NT2/D1 (cell line): ENCODE data around the gene PLCB1.
"Not testable (repeated sequence)": the region's sequence is repeated elsewhere in the genome, so short reads cannot be mapped to it uniquely, and the experiment has no call there.

ENCODE experiments used
- DNase-seq: peaks from one replicate; pipeline ENCODE4 v3.0.0-alpha.2; 2011; ENCODE audit warnings: low read depth, low spot score
- H3K27me3 ChIP-seq: 2 replicates; pipeline ENCODE4 v1.6.0; 2011; ENCODE audit warnings: mild to moderate bottlenecking; ENCODE audit not compliant: insufficient read length, insufficient read depth
- H3K36me3 ChIP-seq: 2 replicates; pipeline ENCODE4 v1.6.1; 2011; ENCODE audit warnings: mild to moderate bottlenecking, low read length, mixed read lengths; ENCODE audit not compliant: insufficient read depth, insufficient read length
- H3K4me1 ChIP-seq: 2 replicates; pipeline ENCODE4 v1.5.1; 2011; ENCODE audit not compliant: insufficient read depth, insufficient read length
- H3K4me3 ChIP-seq: 2 replicates; pipeline ENCODE4 v1.5.1; 2011; ENCODE audit warnings: low read depth; ENCODE audit not compliant: insufficient read length
- H3K9ac ChIP-seq: 2 replicates; pipeline ENCODE4 v1.6.0; 2011; ENCODE audit warnings: low read depth; ENCODE audit not compliant: insufficient read length
- H3K9me3 ChIP-seq: 2 replicates; pipeline ENCODE4 v1.5.1; 2011; ENCODE audit warnings: mild to moderate bottlenecking, low read length; ENCODE audit not compliant: insufficient read depth
- SUZ12 ChIP-seq: IDR thresholded peaks from 2 replicates; pipeline ENCODE4 v1.6.1; 2011; ENCODE audit not compliant: insufficient read length, insufficient read depth; ENCODE audit errors: extremely low read depth
- YY1 ChIP-seq: IDR thresholded peaks from 2 replicates; pipeline ENCODE4 v1.6.1; 2011; ENCODE audit not compliant: insufficient read length, insufficient read depth
- ZNF274 ChIP-seq: IDR thresholded peaks from 2 replicates; pipeline ENCODE4 v1.6.1; 2011; ENCODE audit warnings: mild to moderate bottlenecking, low read depth, low read length

Gene PLCB1

GRCh38 chr20:8579035-8579434 lies 447.0 kb downstream of the PLCB1 start:
- TF ChIP-seq SUZ12 (no peak), ZNF274 (no peak), YY1 (no peak)
- H3K36me3 ChIP-seq, result no peaks in the 10 kb centered on the region
- H3K4me1 ChIP-seq, result no peaks in the 10 kb centered on the region
- H3K4me3 ChIP-seq, result no peak overlapping the region
- H3K27me3 ChIP-seq, result no peaks in the 10 kb centered on the region
- H3K9me3 ChIP-seq, result no peaks in the 10 kb centered on the region
- H3K9ac ChIP-seq, result no peak overlapping the region
- no peak for DNase-seq

DNA sequence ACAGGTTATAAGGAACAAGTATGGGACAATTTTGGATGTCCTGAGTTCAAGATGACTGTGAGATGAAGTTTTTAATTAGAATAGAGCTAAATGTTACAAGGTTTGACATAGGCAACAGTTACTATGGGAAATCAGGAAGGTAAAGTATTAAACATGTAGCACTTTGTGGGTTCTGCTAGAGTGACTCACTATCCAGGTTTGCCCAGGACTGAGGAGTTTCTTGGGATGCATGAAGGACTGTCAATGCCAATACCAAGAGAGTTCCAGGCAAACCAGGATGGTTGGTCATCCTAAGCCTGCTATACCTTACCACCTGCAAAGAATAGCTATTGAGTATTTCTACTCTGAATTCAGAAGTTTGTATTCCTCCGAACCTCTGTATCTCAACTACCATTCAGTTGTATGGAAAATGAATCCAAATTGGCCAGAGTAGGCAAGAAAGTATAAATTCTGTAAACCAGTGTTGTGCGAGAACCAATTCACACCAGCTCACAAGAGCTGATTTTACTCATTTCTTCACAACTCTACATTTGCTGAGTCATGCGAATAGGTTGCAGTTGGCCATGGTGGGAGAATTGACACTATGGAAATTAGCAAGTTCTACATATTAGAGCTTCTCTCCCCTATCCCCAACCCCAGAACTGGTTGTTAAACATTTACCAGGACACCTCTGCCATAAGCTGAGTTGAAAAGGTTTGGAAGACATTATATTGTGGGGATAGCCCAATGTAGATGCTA lies 449.5 kb downstream of the PLCB1 start:
- no peaks in the 10 kb centered on the region for H3K4me1 ChIP-seq
- TF ChIP-seq YY1 (no peak), SUZ12 (no peak), ZNF274 (no peak)
- no peak overlapping the region for H3K9ac ChIP-seq
- no peak for DNase-seq
- H3K9me3 ChIP-seq, result no peaks in the 10 kb centered on the region
- no peak overlapping the region for H3K4me3 ChIP-seq
- H3K36me3 ChIP-seq, result no peaks in the 10 kb centered on the region
- H3K27me3 ChIP-seq, result no peaks in the 10 kb centered on the region

DNA sequence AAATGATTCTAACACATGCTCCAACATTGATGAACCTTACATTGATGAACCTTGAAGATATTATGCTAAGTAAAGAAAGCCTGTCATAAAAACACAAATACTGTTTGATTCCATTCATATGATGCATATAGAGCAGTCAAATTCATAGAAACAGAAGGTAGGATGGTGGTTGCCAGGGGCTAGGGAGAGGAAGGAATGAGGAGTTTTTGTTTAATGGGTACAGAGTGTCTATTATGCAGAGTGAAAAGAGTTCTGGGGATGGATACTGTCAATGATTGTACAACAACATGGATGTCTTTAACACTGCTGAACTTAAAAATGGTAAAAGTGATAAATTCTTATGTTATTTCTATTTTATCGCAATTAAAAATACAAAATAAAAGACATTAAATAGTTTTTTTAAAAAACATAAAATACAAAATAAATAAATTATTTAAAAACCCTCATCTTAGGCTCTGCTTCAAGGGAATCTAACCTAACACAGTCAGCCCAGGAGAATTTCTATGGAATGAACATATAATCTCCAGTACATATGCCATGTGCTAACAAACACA lies 451.0 kb downstream of the PLCB1 start:
- TF ChIP-seq YY1 (no peak), SUZ12 (no peak), ZNF274 (no peak)
- no peak for DNase-seq

GRCh38 chr20:8583566-8584043 lies 451.5 kb downstream of the PLCB1 start:
- no peaks in the 10 kb centered on the region for H3K27me3 ChIP-seq
- no peak for TF ChIP-seq YY1
- no peak for TF ChIP-seq ZNF274
- no peak for TF ChIP-seq SUZ12
- no peak overlapping the region for H3K4me3 ChIP-seq
- no peaks in the 10 kb centered on the region for H3K36me3 ChIP-seq
- no peak overlapping the region for H3K9ac ChIP-seq
- no peak for DNase-seq
- no peaks in the 10 kb centered on the region for H3K4me1 ChIP-seq
- H3K9me3 ChIP-seq, result no peaks in the 10 kb centered on the region

More for the DNA sequence above, 451.0 kb downstream of the PLCB1 start:
- no peak overlapping the region for H3K4me3 ChIP-seq
- H3K9ac ChIP-seq, result no peak overlapping the region
- no peaks in the 10 kb centered on the region for H3K4me1 ChIP-seq
- no peaks in the 10 kb centered on the region for H3K9me3 ChIP-seq
- H3K36me3 ChIP-seq, result no peaks in the 10 kb centered on the region
- no peaks in the 10 kb centered on the region for H3K27me3 ChIP-seq

- H3K9ac ChIP-seq, result no peak overlapping the region
- no peak for DNase-seq
- no peaks in the 10 kb centered on the region for H3K9me3 ChIP-seq
- TF ChIP-seq ZNF274 (no peak), SUZ12 (no peak), YY1 (no peak)
- no peaks in the 10 kb centered on the region for H3K27me3 ChIP-seq
- no peak overlapping the region for H3K4me3 ChIP-seq
- no peaks in the 10 kb centered on the region for H3K36me3 ChIP-seq
- H3K4me1 ChIP-seq, result no peaks in the 10 kb centered on the region
Measured at GRCh38 chr20:8587251-8587650, 455.2 kb downstream of the PLCB1 start.

GRCh38 chr20:8587810-8588209 lies 455.7 kb downstream of the PLCB1 start:
- H3K27me3 ChIP-seq, result no peaks in the 10 kb centered on the region
- no peaks in the 10 kb centered on the region for H3K36me3 ChIP-seq
- H3K4me3 ChIP-seq, result no peak overlapping the region
- H3K9me3 ChIP-seq, result no peaks in the 10 kb centered on the region
- no peak overlapping the region for H3K9ac ChIP-seq
- TF ChIP-seq YY1 (no peak), SUZ12 (no peak), ZNF274 (no peak)
- no peak for DNase-seq
- H3K4me1 ChIP-seq, result no peaks in the 10 kb centered on the region

- TF ChIP-seq SUZ12 (no peak), ZNF274 (no peak), YY1 (no peak)
- no peaks in the 10 kb centered on the region for H3K27me3 ChIP-seq
- H3K4me1 ChIP-seq, result no peaks in the 10 kb centered on the region
- DNase-seq, result no peak
- H3K9ac ChIP-seq, result no peak overlapping the region
- no peaks in the 10 kb centered on the region for H3K36me3 ChIP-seq
- no peaks in the 10 kb centered on the region for H3K9me3 ChIP-seq
- H3K4me3 ChIP-seq, result no peak overlapping the region
Measured at GRCh38 chr20:8589956-8590355, 457.9 kb downstream of the PLCB1 start.

DNA sequence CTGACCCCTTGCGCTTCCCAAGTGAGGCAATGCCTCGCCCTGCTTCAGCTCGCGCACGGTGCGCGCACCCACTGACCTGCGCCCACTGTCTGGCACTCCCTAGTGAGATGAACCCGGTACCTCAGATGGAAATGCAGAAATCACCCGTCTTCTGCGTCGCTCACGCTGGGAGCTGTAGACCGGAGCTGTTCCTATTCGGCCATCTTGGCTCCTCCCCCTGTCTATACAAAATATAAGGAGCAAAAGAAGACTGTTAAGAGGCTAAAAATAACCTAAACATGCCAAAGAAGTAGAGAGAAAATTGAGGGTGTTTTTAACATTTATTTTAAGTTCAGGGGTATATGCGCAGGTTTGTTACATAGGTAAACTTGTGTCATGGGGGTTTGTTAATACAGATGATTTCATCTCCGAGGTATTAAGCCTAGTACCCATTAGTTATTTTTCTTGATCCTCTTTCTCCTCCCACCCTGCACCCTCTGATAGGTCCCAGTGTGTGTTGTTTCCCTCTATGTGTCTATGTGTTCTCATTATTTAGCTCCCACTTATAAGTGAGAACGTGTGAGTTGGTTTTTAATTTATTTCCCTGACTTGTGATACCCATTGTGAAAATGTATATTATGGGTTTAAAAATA lies 469.0 kb downstream of the PLCB1 start:
- peak overlapping the region; percentile 15 for H3K4me3 ChIP-seq

More for the DNA sequence above, 469.0 kb downstream of the PLCB1 start:
- H3K9me3 ChIP-seq, DNase-seq, H3K4me1 ChIP-seq, H3K36me3 ChIP-seq, H3K27me3 ChIP-seq, H3K9ac ChIP-seq: not testable (repeated sequence)
